ENCODE data around the gene ST7. TPM values are rescaled to one million over a fixed set of nuclear protein-coding genes. Genes with fewer than 3 reads are reported as not detected.

ST7 gene
- total RNA-seq, 1 donor from 2014 or later = 39.3 TPM

DNA sequence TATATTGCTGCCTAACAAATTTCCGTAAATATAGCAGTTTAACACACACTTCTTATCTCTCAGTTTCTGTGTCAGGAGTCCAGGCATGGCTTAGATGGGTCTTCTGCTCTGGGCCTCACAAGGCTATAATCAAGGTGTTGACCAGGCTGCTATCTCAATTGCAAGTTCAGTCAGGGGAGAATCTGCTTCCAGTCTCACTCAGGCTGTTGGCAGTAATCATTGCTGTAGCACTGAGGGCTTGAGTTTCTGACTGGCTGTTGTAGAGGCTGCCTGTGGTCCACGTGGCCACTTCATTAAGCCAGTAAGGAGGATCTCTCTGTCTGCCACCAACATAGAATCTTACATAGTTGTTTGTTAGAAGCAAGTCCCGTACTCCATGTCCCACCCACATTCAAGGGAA, 138.4 kb downstream of the ST7 start:
- no peak for DNase-seq (ENCODE audit: low read depth)
- no peaks in the 10 kb centered on the region for H3K9me3 ChIP-seq (ENCODE audit: insufficient read depth, low read depth, low read length)
- no peak overlapping the region for H3K27ac Mint-ChIP-seq (ENCODE audit: unreplicated experiment)
- no peak for TF ChIP-seq EZH2 (IDR thresholded peaks at IDR 0.05; ENCODE audit: insufficient read depth, low read length)
- TF ChIP-seq, protein P1, sequence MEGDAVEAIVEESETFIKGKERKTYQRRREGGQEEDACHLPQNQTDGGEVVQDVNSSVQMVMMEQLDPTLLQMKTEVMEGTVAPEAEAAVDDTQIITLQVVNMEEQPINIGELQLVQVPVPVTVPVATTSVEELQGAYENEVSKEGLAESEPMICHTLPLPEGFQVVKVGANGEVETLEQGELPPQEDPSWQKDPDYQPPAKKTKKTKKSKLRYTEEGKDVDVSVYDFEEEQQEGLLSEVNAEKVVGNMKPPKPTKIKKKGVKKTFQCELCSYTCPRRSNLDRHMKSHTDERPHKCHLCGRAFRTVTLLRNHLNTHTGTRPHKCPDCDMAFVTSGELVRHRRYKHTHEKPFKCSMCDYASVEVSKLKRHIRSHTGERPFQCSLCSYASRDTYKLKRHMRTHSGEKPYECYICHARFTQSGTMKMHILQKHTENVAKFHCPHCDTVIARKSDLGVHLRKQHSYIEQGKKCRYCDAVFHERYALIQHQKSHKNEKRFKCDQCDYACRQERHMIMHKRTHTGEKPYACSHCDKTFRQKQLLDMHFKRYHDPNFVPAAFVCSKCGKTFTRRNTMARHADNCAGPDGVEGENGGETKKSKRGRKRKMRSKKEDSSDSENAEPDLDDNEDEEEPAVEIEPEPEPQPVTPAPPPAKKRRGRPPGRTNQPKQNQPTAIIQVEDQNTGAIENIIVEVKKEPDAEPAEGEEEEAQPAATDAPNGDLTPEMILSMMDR (IDR thresholded peaks at IDR 0.05; ENCODE audit: insufficient read depth, low read depth, low read length) = no peak
- H2AFZ ChIP-seq (ENCODE audit: low read depth, low read length) = no peak overlapping the region
- peaks cover 24% of the 10 kb centered on the region for H4K20me1 ChIP-seq (ENCODE audit: insufficient read depth, low read length)
- H3K79me2 ChIP-seq (ENCODE audit: insufficient read depth, low read length) = peaks cover 51% of the 10 kb centered on the region
- no peak overlapping the region for H3K9ac ChIP-seq (ENCODE audit: low read length)
- peaks cover 7% of the 10 kb centered on the region for H3K4me1 ChIP-seq (ENCODE audit: insufficient read depth, low read length)
- H3K27me3 Mint-ChIP-seq (ENCODE audit: low read depth, unreplicated experiment) = no peaks in the 10 kb centered on the region
- H3K4me1 Mint-ChIP-seq (ENCODE audit: low read depth, unreplicated experiment) = peaks cover 22% of the 10 kb centered on the region
- H3K36me3 ChIP-seq (ENCODE audit: insufficient read depth, low read length) = no peaks in the 10 kb centered on the region
- no peak for FAIRE-seq
- H3K27me3 ChIP-seq (ENCODE audit: insufficient read depth, low read length) = no peaks in the 10 kb centered on the region
- no peak overlapping the region for H3K4me2 ChIP-seq (ENCODE audit: low read length)
- no peak overlapping the region for H3K4me3 ChIP-seq (ENCODE audit: insufficient read depth, low read depth, low read length)
- H3K27ac ChIP-seq (ENCODE audit: low read depth, low read length) = no peak overlapping the region
- peaks cover 11% of the 10 kb centered on the region for H3K36me3 Mint-ChIP-seq (ENCODE audit: low read depth, unreplicated experiment)
- no peak overlapping the region for H3K4me3 Mint-ChIP-seq (ENCODE audit: unreplicated experiment)
- no peaks in the 10 kb centered on the region for H3K9me3 Mint-ChIP-seq (ENCODE audit: unreplicated experiment)

DNA sequence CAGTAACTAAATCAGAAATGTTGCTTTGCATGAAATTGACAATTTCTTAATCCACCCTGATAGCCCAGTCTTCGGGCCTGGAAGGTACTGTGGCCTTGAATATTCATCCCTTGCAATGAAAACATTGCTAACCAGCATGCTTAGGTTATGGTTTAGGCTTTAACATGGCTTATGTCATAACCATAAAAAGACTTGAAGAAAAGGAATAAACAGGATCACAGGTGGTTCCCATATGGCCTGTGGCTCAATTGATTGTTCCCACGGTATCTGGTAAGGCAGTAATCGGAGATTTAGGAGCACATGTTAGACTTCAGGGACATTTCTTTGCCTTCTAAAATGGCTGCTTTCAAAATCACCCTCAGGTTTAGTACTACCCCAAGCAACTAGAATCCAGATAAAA, 139.5 kb downstream of the ST7 start:
- H3K79me2 ChIP-seq (ENCODE audit: insufficient read depth, low read length) = peaks cover 51% of the 10 kb centered on the region
- H3K4me1 Mint-ChIP-seq (ENCODE audit: low read depth, unreplicated experiment) = peaks cover 13% of the 10 kb centered on the region

DNA sequence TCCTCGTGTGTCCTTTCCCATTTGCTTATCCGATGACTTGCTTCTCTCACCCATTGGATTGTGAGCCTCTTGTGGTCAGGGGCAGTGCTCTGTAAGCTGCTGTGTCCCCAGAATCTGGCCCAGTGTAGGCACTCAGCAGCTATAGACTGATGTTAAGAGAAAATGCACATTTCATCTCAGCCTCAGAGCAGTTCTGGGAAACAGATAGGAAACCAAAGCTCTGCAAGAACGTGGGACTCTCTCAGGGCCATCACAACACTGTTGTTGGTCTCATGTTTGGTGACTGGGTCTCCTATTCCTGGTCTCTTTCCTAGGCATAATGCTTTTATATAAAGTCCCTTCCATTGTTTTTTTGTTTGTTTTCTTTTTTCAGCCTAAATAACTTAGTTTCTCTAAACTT, 141.2 kb downstream of the ST7 start:
- H3K79me2 ChIP-seq (ENCODE audit: insufficient read depth, low read length) = peaks cover 52% of the 10 kb centered on the region
- no peak overlapping the region for H3K4me3 Mint-ChIP-seq (ENCODE audit: unreplicated experiment)
- no peak for DNase-seq (ENCODE audit: low read depth)
- H3K9ac ChIP-seq (ENCODE audit: low read length) = no peak overlapping the region
- no peaks in the 10 kb centered on the region for H3K27me3 ChIP-seq (ENCODE audit: insufficient read depth, low read length)
- no peak overlapping the region for H3K4me2 ChIP-seq (ENCODE audit: low read length)
- H4K20me1 ChIP-seq (ENCODE audit: insufficient read depth, low read length) = peaks cover 15% of the 10 kb centered on the region
- H3K4me3 ChIP-seq (ENCODE audit: insufficient read depth, low read depth, low read length) = no peak overlapping the region
- no peak overlapping the region for H3K27ac Mint-ChIP-seq (ENCODE audit: unreplicated experiment)
- TF ChIP-seq, protein P1 (IDR thresholded peaks at IDR 0.05; ENCODE audit: insufficient read depth, low read depth, low read length) = no peak
- TF ChIP-seq EZH2 (IDR thresholded peaks at IDR 0.05; ENCODE audit: insufficient read depth, low read length) = no peak
- H2AFZ ChIP-seq (ENCODE audit: low read depth, low read length) = no peak overlapping the region
- no peaks in the 10 kb centered on the region for H3K9me3 ChIP-seq (ENCODE audit: insufficient read depth, low read depth, low read length)
- H3K27me3 Mint-ChIP-seq (ENCODE audit: low read depth, unreplicated experiment) = no peaks in the 10 kb centered on the region
- peaks cover 11% of the 10 kb centered on the region for H3K4me1 ChIP-seq (ENCODE audit: insufficient read depth, low read length)
- no peak overlapping the region for H3K27ac ChIP-seq (ENCODE audit: low read depth, low read length)
- no peak for FAIRE-seq
- no peaks in the 10 kb centered on the region for H3K36me3 ChIP-seq (ENCODE audit: insufficient read depth, low read length)
- H3K4me1 Mint-ChIP-seq (ENCODE audit: low read depth, unreplicated experiment) = peaks cover 10% of the 10 kb centered on the region
- peaks cover 12% of the 10 kb centered on the region for H3K36me3 Mint-ChIP-seq (ENCODE audit: low read depth, unreplicated experiment)
- H3K9me3 Mint-ChIP-seq (ENCODE audit: unreplicated experiment) = no peaks in the 10 kb centered on the region

More for the DNA sequence above, 139.5 kb downstream of the ST7 start:
- Histone ChIP-seq H3K4me3 (ENCODE audit: insufficient read depth, low read depth, low read length) (no peak overlapping the region), H3K9ac (ENCODE audit: low read length) (no peak overlapping the region), H3K9me3 (ENCODE audit: insufficient read depth, low read depth, low read length) (no peaks in the 10 kb centered on the region), H3K27ac (ENCODE audit: low read depth, low read length) (no peak overlapping the region), H3K4me1 (ENCODE audit: insufficient read depth, low read length) (peaks cover 4% of the 10 kb centered on the region), H3K36me3 (ENCODE audit: insufficient read depth, low read length) (no peaks in the 10 kb centered on the region), H4K20me1 (ENCODE audit: insufficient read depth, low read length) (peaks cover 19% of the 10 kb centered on the region), H3K4me2 (ENCODE audit: low read length) (no peak overlapping the region), H2AFZ (ENCODE audit: low read depth, low read length) (no peak overlapping the region), H3K27me3 (ENCODE audit: insufficient read depth, low read length) (no peaks in the 10 kb centered on the region)
- no peaks in the 10 kb centered on the region for H3K27me3 Mint-ChIP-seq (ENCODE audit: low read depth, unreplicated experiment)
- FAIRE-seq = no peak
- H3K27ac Mint-ChIP-seq (ENCODE audit: unreplicated experiment) = no peak overlapping the region
- H3K4me3 Mint-ChIP-seq (ENCODE audit: unreplicated experiment) = no peak overlapping the region
- H3K9me3 Mint-ChIP-seq (ENCODE audit: unreplicated experiment) = no peaks in the 10 kb centered on the region
- H3K36me3 Mint-ChIP-seq (ENCODE audit: low read depth, unreplicated experiment) = peaks cover 11% of the 10 kb centered on the region
- peak; percentile 27 for DNase-seq (ENCODE audit: low read depth)
- no peak for TF ChIP-seq EZH2 (IDR thresholded peaks at IDR 0.05; ENCODE audit: insufficient read depth, low read length)
- TF ChIP-seq, protein P1 (IDR thresholded peaks at IDR 0.05; ENCODE audit: insufficient read depth, low read depth, low read length) = no peak
